Epithelial cell of alveolus of lung (primary cell): ENCODE data around the gene DUSP28. TPM values are rescaled to one million over a fixed set of nuclear protein-coding genes. Genes with fewer than 3 reads are reported as not detected.

Source experiments
- total RNA-seq: library from RNA; depleted of rRNA; stranded (reverse); fragments of >200 nt; gene quantifications from 2 replicates; pipeline ENCODE4 v1.2.1, GENCODE V29; 2015

DUSP28 gene, protein sequence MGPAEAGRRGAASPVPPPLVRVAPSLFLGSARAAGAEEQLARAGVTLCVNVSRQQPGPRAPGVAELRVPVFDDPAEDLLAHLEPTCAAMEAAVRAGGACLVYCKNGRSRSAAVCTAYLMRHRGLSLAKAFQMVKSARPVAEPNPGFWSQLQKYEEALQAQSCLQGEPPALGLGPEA
- 2.3 and 4.0 TPM in 2 replicates for total RNA-seq

DNA sequence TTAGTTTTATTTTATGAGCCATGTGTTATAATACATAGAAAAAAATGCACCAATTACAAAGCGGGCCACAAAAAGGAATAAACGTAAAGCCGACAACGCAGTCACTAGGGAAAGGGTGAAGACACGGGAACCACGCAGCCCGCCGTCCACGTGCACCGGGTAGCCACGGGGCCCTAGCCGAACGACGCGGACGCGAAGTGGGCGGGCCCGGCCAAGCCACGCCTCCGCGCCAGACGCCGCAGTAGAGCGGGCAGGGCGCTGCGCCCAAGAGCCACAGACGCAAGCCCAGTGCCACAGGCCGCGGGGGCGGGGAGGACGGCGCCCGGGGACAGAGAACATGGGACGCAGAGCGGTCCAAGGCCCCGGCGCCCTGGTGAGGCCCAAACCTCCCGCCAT, at the start of gene DUSP28:
Gene DUSP28 (plus strand): TSS at position 274 of the 396 bp plus-strand sequence. CDS start 328 bp downstream, outside the sequence.

DNA sequence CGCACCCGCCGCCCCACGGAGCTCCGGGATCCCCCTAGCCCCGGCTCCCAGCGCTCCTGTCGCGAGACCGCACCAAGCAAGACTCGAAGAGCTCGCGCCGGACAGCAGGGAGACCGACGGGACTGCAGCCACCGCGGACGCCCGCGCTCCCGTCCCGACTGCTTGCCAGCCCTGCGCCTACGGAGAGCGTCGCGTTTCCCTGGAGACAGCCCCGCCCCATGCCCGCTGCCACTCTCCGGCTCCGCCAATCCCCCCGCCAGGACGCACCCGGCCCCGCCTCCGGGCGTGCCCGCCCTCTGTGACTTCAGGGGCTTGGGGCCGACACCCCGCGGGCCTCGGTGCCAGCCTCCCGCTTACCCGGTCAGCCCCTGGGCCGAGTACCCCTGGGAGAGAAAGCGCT, 2.3 kb upstream of the DUSP28 start, which contains the start of gene ANKMY1:
Gene ANKMY1 (minus strand): TSS at position 181 of the 400 bp plus-strand sequence. CDS start 653 bp downstream, outside the sequence.

DNA sequence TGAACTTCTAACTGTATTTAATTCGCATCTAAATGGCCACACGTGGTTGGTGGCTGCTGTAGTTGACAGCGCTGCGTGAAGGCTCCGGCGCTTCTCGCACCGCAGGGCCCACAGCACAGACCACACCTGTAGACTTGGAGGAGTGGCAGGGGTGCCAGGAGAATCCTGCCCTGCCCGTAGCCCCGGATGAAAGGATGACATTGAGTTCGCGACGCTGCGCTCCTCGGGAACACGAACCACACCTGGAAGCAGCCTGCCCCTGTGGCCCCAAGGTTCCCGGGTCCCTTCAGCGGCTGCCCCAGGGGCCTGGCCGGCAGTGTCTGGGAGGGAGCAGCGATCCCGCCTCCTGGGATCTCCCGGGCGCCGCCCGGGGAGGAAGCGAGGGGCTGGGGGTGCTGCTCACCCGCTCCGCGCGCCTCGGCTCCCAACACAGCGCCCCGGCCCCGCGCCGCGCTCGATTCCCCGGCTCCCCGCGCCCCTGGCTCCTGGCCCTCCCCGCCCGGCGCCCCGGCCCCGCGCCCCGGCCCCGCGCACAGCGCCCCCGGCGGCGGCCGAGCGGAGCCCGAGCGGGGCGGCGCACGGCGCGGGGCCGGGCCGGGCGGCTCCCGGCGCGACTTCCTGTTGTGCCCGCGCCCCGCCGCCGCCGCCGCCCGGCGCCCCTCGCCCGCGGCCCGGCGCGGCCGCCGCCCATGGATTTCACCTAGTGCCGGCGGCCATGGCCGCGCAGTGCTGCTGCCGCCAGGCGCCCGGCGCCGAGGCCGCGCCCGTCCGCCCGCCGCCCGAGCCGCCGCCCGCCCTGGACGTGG, 7.9 kb downstream of the DUSP28 start, which contains the start of gene RNPEPL1:
Gene RNPEPL1 (plus strand): TSS at position 613 of the 806 bp plus-strand sequence. CDS start 103 bp downstream, at position 716.

DNA sequence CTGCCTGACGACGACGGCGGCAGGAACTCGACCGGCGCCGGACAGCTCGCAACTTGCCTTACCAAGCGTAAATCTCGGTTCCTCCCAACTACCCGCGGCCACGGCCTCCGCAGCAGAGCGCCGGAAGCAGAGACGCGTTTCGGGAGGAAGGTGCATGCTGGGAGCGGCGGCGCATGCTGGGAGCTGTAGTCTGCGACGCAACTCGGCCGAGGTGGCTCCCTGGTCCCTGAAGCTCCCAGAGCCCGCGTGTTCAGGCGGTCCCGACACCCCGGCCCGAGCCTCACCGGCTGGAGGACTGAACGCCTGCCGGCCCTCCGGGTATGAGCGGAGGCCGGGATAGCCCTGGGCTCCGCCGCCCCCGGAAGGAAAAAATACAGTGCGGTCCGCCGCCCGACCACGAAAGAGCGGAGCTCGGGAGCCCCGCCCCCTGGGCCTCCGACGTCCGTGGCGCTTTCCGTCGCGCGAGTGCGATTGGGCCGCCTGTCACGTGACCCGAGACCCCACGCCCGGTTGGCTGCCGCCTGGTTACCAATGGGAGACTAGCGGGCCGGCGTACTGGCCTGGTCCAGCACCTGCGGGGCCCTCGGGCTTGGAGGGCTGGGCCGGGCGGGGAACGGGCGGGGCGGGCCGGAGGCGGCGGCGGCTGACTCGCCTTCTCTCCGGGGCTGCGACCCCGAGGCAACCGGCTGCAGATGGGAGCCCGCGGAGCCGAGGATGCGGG, 26.2 kb downstream of the DUSP28 start, which contains the start of gene CAPN10:
Gene CAPN10 (plus strand): TSS at position 537 of the 721 bp plus-strand sequence. CDS start 178 bp downstream, at position 715.

Other genes starting within 250 kb of the DUSP28 start
- 124 and 133 TPM in 2 replicates for gene GPC1, start 124.7 kb upstream of the DUSP28 start, total RNA-seq
- 6.9 and 24.5 TPM in 2 replicates for gene ANKMY1, start 2.4 kb upstream of the DUSP28 start, total RNA-seq
- gene RNPEPL1, start 8.1 kb downstream of the DUSP28 start, total RNA-seq: 35.9 and 41.3 TPM in 2 replicates
- gene CAPN10, start 26.4 kb downstream of the DUSP28 start, total RNA-seq: 13.6 and 15.6 TPM in 2 replicates
- not detected in 2 replicates for gene GPR35, start 65.1 kb downstream of the DUSP28 start, total RNA-seq
- gene AQP12B, start 122.5 kb downstream of the DUSP28 start, total RNA-seq: not detected in 2 replicates
- not detected in 2 replicates for gene AQP12A, start 131.5 kb downstream of the DUSP28 start, total RNA-seq